RPMI8226 (cell line): ENCODE data around the gene KNDC1.

Source experiments
- DNase-seq: peaks from one replicate; pipeline ENCODE4 v3.0.0-alpha.2; 2015

KNDC1 gene

DNA sequence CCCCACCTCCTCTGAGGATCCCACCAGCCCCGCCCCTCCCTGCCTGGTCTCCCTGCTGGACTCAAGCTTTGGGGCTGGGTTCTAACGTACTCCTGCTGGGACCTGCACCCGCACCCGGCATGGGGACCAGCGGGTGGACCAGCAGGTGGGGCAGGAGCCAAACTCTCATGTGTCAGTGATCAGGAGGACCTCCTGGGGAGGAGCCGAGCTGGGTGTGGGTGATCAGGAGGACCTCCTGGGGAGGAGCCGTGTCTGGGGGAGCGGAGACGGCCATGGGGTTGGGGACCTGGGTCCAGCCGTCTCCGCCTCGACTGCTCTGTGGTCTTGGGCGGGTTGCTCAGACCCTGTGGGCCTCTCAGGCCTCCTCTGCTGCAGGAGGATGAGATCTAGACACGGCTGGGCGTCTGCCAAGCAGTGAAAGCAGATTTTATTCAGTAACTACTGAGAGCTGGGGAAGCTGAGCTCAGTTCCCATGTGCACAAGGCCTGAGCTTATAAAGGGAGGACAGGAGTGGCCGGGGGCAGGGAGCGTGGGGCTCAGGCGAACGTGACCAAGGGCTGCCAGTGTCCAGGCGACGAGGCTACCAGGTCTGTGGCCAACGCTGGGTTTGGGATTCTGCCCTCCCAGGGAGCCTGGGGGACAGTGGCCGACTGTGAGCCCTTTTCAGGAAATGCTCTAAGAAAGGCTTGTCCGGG lies 36.3 kb downstream of the KNDC1 start:
- peak; percentile 48 for DNase-seq

DNA sequence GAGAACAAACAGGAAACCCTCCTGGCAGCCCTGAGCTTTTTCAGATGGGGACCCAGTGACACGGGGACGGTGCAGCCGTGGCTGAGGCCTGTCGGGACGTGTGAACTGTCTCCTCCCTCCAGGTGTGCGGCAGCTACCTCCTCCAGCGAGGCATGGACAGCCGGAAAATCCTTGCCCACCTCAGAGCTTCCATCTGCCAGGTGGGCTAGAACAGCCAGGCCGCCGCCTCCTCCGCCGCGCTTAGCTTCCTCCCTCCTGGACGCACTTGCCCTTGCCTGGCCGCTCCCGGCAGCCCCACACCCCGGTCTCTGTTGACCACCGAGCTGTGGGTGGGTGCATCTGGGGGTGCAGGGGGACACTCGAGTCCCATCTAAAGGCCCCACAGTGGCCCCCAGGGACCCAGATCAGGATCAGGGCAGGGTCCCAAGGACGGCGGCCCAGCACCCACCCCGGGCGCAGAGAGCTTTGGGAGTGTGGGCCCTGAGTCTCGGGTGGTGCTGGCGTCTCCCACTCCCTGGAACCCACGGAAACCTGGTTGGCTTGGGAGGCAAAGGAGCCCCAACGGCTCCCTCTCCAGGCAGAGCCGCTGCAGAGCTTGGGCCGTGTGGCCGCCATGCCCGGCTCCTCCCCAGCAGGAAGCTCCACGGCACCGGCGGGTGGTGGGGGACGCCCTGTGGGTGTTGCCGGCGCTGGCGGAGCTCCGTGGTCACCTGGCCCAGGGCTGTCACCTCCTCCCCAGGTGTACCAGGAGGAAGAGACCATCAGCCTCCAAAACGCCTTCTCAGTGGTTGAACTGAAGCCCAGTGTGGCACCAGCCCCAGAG lies 37.1 kb downstream of the KNDC1 start:
- DNase-seq: peak; percentile 34

- no peak for DNase-seq
Measured at GRCh38 chr10:133197786-133198185, 37.8 kb downstream of the KNDC1 start.

GRCh38 chr10:133198206-133198605 lies 38.2 kb downstream of the KNDC1 start:
- no peak for DNase-seq

DNA sequence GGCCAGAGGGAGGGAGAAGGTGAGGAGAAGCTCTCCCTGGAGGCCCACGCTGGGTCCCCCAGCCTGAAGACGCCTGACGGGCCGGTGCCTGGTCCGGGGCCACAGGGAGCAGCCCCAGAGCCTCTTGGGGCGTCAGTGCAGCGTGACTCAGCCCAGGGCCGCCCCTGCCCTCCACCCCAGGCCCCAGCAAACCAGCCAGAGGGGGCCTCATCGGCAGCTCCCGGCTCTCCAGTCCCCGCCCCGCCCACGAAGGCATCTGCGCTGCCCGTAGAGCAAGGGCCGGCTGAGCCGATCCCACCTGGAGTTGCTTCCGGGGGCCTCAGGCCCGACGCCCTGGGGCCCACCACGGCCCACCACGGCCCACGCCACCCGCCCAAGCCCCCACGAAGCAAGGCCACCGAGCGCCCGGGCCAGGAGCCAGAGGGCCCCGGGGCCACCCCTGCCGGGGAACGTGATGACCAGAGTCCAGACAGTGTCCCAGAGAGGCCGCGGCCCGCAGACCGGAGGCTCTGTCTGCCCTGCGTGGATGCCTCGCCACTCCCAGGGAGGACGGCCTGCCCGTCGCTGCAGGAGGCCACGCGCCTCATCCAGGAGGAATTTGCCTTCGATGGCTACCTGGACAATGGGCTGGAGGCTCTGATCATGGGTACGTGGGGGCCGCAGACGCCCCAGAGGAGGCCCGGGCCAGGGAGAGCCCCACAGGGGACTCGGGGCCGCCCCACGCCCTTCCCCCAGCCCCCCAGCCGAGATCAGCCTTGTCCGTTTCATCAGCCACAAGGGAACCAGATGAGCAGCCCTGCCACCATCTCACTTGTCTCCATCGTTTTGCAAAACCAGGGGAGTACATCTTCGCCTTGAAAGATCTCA lies 38.8 kb downstream of the KNDC1 start:
- DNase-seq: no peak

- DNase-seq: no peak
Measured at GRCh38 chr10:133199488-133199885, 39.5 kb downstream of the KNDC1 start.

GRCh38 chr10:133199992-133200611 lies 40.1 kb downstream of the KNDC1 start:
- no peak for DNase-seq

- no peak for DNase-seq
Measured at GRCh38 chr10:133200621-133201031, 40.6 kb downstream of the KNDC1 start.

DNA sequence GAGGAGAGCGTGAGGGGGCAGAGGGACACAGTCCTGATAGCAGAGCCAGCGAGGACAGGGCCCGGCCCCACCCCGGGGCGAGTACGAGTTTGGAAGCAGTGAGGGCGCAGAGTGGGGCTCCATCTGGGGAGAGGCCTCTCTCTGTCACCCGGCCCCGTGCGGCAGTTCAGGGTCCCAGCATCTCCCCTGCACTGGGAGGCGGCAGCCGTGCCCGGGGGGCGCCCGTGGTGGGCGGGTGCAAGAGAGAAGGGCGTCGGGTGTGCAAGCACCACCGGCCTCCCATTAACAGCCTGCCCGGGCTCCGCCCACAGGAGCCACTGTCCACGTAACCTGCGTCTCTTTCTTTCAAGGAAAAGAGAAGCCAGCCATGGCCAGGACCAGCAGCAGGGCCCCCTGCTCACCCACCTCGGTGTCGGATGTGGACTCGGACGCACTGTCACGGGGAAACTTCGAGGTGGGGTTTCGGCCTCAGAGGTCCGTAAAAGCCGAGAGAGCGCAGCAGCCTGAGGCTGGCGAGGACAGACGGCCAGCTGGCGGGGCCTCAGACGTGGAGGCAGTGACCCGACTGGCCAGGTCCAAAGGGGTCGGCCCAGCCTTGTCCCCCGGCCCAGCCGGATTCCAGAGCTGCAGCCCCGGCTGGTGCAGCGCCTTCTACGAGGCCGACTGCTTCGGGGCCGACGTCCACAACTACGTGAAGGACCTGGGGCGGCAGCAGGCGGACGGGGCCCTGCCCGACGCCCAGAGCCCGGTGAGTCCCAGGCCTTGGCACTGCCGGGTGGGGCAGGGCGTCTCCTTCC lies 41.3 kb downstream of the KNDC1 start:
- no peak for DNase-seq

DNA sequence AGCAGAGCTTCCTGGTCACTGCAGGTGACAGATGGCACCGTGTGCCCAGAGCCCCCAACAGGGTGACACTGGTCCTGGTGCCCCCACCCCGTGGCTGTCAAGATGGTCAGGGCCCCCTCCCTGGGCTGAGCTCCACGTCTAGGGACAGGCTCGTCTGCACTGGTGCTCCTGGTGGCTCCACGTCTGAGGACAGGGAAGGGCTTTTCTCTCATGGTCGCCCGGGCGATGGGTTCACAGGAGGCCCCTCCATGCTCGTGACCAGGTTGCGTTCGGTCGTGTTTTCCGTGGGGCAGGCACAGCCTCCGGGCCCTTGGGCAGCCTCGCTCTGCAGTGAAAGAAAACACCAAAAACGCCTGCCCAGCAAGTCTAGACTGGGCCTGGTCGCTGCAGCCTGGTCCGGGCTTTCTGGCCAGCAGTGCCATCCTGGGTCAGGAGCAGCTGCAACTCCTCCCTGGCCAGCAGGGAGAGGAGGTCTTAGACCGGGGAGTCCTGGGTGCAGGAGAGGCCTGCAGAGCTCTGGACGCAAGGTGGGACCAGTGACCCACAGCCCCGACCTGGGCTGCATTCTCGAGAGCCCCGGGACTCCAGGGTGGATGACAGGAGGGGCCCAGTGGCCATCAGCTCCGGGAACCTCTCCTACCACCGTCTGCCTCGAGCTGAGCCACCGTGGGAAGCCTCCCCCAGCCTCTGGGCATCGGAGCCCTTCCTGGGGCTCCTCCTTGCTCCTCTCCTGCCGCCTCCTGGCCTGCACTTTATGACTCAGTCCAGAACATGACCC lies 42.1 kb downstream of the KNDC1 start:
- DNase-seq: no peak

DNA sequence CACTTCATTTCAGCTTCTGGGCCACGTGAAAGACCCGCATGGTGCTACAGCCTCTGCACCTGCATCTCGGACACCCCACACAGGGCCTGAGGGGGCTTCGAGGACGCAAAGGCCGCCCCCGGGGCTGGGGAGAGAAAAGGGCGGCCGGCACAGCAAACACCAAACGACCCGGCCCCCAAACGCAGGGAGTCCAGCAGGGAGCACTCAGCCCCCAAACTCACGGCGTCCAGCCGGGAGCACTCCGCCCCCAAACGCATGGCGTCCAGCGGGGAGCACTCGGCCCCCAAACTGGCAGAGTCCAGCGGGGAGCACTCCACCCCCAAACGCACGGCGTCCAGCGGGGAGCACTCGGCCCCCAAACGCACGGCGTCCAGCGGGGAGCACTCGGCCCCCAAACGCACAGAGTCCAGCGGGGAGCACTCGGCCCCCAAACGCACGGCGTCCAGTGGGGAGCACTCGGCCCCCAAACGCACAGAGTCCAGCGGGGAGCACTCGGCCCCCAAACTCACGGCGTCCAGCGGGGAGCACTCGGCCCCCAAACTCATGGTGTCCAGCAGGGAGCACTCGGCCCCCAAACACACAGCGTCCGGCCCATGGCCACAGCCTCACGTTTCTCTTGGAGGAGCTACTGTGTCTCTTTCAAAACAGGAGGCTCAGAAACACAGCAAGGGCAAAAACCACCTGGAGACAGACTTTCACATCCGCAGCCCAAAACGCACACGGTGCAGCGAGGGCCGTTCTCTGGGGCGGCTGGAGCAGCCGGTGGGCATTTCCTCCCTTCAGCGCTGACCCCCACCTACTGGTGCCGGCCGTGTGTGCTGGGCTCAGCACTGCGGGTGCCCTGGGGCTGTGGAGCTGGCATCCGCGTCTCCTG lies 43.0 kb downstream of the KNDC1 start:
- DNase-seq: peak; percentile 36

- no peak for DNase-seq
Measured at GRCh38 chr10:133203652-133204195, 43.7 kb downstream of the KNDC1 start.

DNA sequence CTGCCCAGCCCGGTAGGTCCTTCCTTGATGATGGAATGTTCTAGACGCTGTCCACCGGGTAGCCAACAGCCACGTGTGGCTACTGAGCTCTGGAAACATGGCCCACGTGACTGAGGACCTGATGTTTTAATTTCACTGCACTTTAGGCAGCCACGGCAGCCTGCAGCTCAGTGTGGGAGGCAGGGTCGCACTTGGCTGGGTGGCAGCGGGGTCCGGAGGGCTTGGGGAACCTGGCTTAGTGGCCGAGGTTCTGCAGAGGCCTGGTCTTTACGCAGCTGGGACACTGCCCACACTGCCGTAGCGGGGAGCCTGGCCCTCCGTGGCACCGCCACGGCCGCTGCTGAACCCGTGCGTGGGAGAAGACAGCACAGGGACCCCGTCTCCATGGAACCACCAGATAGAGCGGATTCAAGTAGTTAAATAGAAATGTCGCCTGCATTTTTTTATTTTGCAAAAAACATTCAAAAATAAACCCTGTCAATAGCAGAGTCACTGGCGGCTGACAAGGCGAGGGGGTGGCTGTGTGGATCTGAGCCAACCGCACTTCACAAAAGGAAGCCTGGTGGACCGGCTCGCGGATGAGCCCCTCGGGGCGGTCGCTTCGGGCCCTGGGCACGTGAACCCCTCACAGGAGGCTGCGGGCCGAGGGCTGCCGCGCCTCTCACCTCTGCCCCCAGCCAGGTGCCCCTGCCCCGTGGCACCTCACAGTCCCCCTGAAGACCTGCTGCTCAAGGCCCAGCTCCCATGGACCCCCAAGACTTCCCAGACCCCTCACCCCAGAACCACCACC lies 44.4 kb downstream of the KNDC1 start:
- DNase-seq: no peak

GRCh38 chr10:133205146-133205545 lies 45.1 kb downstream of the KNDC1 start:
- DNase-seq: no peak

DNA sequence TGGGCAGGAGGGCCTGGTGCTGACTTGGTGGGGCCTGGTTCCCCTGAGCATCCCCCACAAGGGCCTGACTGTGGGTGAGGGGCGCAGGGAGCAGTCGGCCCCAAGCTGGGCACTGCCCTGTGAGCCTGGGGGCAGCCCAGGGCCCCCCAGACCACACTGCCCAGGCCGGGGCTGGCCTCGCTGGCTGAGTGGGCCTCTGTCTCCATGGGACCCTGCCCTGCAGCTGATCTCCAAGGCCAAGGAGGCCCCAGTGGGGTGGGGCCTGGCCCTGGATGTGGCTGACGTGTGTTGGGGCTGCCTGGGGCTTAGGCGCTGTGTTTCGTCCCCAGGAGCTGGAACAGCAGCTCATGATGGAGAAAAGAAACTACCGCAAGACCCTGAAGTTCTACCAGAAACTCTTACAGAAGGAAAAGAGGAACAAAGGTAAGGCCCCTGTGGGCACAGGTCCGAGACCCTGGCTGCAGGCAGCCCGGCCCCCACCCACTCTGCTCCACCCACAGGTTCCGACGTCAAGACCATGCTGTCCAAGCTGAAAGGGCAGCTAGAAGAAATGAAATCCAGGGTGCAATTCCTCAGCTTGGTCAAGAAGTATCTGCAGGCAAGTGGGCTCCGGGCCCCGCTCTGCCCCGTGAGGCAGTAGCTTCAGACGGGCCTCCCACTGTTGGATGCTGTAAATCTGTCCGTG lies 46.5 kb downstream of the KNDC1 start:
- DNase-seq: no peak

DNA sequence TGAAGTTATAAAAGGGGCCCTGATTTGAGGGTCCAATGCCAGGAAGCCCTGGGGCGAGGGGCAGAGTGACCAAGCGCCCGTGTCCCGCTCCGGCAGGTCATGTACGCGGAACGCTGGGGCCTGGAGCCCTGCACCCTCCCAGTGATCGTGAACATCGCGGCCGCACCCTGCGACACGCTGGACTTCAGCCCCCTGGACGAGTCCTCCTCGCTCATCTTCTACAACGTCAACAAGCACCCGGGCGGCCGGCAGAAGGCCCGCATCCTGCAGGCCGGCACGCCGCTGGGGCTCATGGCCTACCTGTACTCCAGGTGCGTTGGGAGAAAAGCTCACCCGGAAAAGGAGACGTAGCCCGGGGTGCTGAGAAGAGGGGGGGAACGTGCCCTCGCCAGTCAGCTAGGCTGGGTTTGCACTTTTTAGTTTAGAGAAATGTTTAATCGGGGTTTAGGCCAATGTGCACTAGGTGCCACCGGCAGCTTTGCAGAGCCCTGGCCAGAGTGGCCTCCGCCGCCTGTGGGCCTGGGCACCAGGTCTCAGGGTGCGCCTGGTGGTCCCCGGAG lies 47.1 kb downstream of the KNDC1 start:
- no peak for DNase-seq

- DNase-seq: no peak
Measured at GRCh38 chr10:133207627-133208026, 47.6 kb downstream of the KNDC1 start.

- DNase-seq: no peak
Measured at GRCh38 chr10:133208466-133208865, 48.4 kb downstream of the KNDC1 start.
